B cell (primary cell): Measurements from ENCODE around the gene BCL7B.

Experiments
- EZH2 ChIP-seq: IDR thresholded peaks from 2 replicates; pipeline ENCODE4 v1.6.1; 2012; ENCODE audit warnings: borderline replicate concordance, low read depth, mild to moderate bottlenecking, moderate library complexity, low read length; ENCODE audit not compliant: insufficient read depth, poor library complexity, severe bottlenecking
- TF ChIP-seq, protein P1 (sequence below): fragments of 200-600 bp; IDR thresholded peaks from one replicate; pipeline ENCODE4 v1.8.0; 2022; ENCODE audit warnings: antibody characterized with exemption, mild to moderate bottlenecking

DNA sequence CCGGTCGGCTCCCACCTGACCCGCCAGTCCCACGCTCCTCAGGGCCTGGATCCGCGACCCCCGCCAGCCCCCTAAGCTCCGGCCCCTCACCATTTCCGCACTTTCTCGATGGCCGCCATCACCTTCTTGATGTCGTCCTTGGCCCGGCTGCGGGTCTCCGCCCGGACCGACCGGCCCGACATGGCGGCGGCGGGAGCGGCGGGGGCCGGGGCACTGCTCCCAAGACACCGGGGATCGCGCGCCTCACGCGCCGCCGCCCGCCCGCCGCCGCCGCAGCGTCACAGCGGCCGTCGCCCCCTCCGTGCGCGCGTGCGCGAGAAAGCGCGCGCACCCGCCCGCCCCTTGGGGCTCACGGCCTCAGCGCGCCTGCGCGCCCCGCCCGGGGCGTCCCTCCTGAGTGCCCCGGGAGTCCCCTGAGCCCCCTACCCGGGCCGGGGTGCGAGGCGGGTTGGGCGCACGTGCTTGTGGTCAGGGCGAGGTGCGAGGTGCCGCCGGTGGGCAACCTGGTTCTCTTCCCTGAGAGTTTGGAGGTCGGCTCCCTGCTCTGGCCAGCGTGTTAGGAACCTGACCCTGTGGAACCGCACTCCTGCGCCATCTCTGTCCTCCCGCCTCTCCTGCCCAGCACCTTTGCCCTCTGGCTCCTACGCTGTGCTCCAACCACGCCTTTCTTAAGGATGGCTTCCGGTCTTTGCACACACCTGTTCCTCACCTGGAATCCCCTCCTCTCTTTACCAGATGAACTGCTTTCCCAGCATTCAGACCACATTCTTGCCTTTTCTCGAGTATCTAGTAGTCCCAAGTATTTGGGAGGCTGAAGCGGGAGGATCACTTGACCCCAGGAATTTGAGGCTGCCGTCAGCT lies at the start of gene BCL7B:
- no peak for TF ChIP-seq EZH2
- TF ChIP-seq, protein P1, sequence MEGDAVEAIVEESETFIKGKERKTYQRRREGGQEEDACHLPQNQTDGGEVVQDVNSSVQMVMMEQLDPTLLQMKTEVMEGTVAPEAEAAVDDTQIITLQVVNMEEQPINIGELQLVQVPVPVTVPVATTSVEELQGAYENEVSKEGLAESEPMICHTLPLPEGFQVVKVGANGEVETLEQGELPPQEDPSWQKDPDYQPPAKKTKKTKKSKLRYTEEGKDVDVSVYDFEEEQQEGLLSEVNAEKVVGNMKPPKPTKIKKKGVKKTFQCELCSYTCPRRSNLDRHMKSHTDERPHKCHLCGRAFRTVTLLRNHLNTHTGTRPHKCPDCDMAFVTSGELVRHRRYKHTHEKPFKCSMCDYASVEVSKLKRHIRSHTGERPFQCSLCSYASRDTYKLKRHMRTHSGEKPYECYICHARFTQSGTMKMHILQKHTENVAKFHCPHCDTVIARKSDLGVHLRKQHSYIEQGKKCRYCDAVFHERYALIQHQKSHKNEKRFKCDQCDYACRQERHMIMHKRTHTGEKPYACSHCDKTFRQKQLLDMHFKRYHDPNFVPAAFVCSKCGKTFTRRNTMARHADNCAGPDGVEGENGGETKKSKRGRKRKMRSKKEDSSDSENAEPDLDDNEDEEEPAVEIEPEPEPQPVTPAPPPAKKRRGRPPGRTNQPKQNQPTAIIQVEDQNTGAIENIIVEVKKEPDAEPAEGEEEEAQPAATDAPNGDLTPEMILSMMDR, result no peak
